Naive thymus-derived CD4-positive, alpha-beta T cell (primary cell): Measurements from ENCODE around the gene ATP8B4. TPM values are rescaled to one million over a fixed set of nuclear protein-coding genes. Genes with fewer than 3 reads are reported as not detected.

Source experiments
- ATAC-seq: fragments of 150-1000 bp; cut with Tn5 transposase; 2 replicates; pipeline ENCODE4 v1.10.0; 2021; ENCODE audit warnings: mild to moderate bottlenecking, moderate library complexity
- CTCF ChIA-PET: fragments of 350-600 bp; sonication (Branson Sonifier 250); formaldehyde crosslinking; loops from one replicate; lab custom pipeline; 2021; ENCODE audit warnings: antibody characterized with exemption; lab: Charles Lee
- POLR2A ChIA-PET: fragments of 350-600 bp; sonication (Branson Sonifier 250); formaldehyde crosslinking; loops from one replicate; lab custom pipeline; 2021; ENCODE audit warnings: antibody characterized with exemption, inconsistent platforms; lab: Charles Lee
- DNase-seq, 9 donors: peaks; one replicate each; pipeline versions ENCODE4 v3.0.0 to v3.0.0-alpha.2; 2020 to 2022; ENCODE audit warnings: mixed read lengths in 1 of 9
- H3K27ac ChIP-seq: one replicate; pipeline ENCODE4 v1.7.0; 2013; ENCODE audit warnings: mild to moderate bottlenecking, low read depth, low read length, moderate library complexity
- H3K27me3 ChIP-seq, 2 donors: one replicate each; pipeline ENCODE4 v1.7.0; 2013; ENCODE audit warnings: low read length in 2 of 2, mild to moderate bottlenecking in 2 of 2, moderate library complexity in 2 of 2; ENCODE audit not compliant: control insufficient read depth in 2 of 2, insufficient read depth in 2 of 2
- H3K36me3 ChIP-seq, 3 experiments: 1 replicate in 2 of 3; 2 replicates in 1 of 3; pipeline ENCODE4 v1.7.0; 2013; ENCODE audit warnings: low read length in 3 of 3, mild to moderate bottlenecking in 3 of 3, moderate library complexity in 1 of 3; ENCODE audit not compliant: insufficient read depth in 3 of 3, control insufficient read depth in 2 of 3
- H3K4me1 ChIP-seq, 2 donors: one replicate each; pipeline ENCODE4 v1.7.0; 2013; ENCODE audit warnings: low read length in 2 of 2, mild to moderate bottlenecking in 2 of 2, moderate library complexity in 1 of 2; ENCODE audit not compliant: control insufficient read depth in 2 of 2, insufficient read depth in 2 of 2
- H3K4me3 ChIP-seq: 2 replicates; pipeline ENCODE4 v1.7.0; 2013; ENCODE audit warnings: mild to moderate bottlenecking, low read length
- H3K9me3 ChIP-seq, 3 experiments: 1 replicate in 2 of 3; 2 replicates in 1 of 3; pipeline ENCODE4 v1.7.0; 2013; ENCODE audit warnings: low read length in 3 of 3; ENCODE audit not compliant: control insufficient read depth in 2 of 3
- H3K27ac Mint-ChIP-seq, 9 donors: one replicate each; pipeline ENCODE4 v1.8.0; 2020 to 2022; ENCODE audit warnings: mixed read lengths in 9 of 9, mild to moderate bottlenecking in 8 of 9, moderate library complexity in 5 of 9, inconsistent platforms in 2 of 9
- H3K27me3 Mint-ChIP-seq, 5 donors: one replicate each; pipeline ENCODE4 v1.8.0; 2021 to 2022; ENCODE audit warnings: mixed read lengths in 5 of 5, mild to moderate bottlenecking in 1 of 5
- H3K36me3 Mint-ChIP-seq, 5 donors: one replicate each; pipeline ENCODE4 v1.8.0; 2020 to 2022; ENCODE audit warnings: mixed read lengths in 5 of 5, mild to moderate bottlenecking in 3 of 5, inconsistent platforms in 1 of 5
- H3K4me1 Mint-ChIP-seq, 7 donors: one replicate each; pipeline ENCODE4 v1.8.0; 2020 to 2022; ENCODE audit warnings: mixed read lengths in 7 of 7, mild to moderate bottlenecking in 3 of 7, inconsistent platforms in 1 of 7
- H3K4me3 Mint-ChIP-seq, 10 donors: one replicate each; pipeline ENCODE4 v1.8.0; 2020 to 2022; ENCODE audit warnings: mild to moderate bottlenecking in 10 of 10, mixed read lengths in 10 of 10, moderate library complexity in 6 of 10, inconsistent platforms in 2 of 10
- H3K9me3 Mint-ChIP-seq, 11 donors: one replicate each; pipeline ENCODE4 v1.8.0; 2020 to 2022; ENCODE audit warnings: mixed read lengths in 11 of 11, mild to moderate bottlenecking in 4 of 11, inconsistent platforms in 1 of 11, moderate library complexity in 1 of 11
- intact Hi-C, 2 donors: fragments of 100-400 bp; cut with micrococcal nuclease; formaldehyde crosslinking; loops; one replicate each; pipeline ENCODE4 v1.15.1; 2023
- polyA plus RNA-seq, 2 donors: library from polyadenylated mRNA; unstranded; fragments of 300-500 nt; fragmentation: Illumina TruSeq; gene quantifications; one replicate each; pipeline ENCODE4 v1.2.3, GENCODE V29; 2021
- total RNA-seq, 6 experiments: library from RNA in 5 of 6; stranded (reverse) in 5 of 6; gene quantifications; 1 replicate in 5 of 6; 2 replicates in 1 of 6; pipeline ENCODE4 v1.2.3 and lab custom pipeline; 2021 to 2026

ATP8B4 gene
- total and polyA plus RNA-seq, 7 experiments from 2014 or later: 0.92 to 24.3 (median 5.0) TPM; not detected in 2

- Mint-ChIP-seq H3K4me3 (no peak overlapping the region), H3K36me3 (peaks cover 0 to 38% (median 0%) of the 10 kb centered on the region in 5 donors), H3K9me3 (peaks cover 2 to 34% (median 12%) of the 10 kb centered on the region in 11 donors), H3K27ac (no peak overlapping the region), H3K4me1 (peaks cover 0 to 2% (median 0%) of the 10 kb centered on the region in 7 donors), H3K27me3 (peaks cover 0 to 30% (median 6%) of the 10 kb centered on the region in 5 donors)
- Histone ChIP-seq H3K27me3 (no peaks in the 10 kb centered on the region), H3K4me3 (no peak overlapping the region), H3K36me3 (no peaks in the 10 kb centered on the region), H3K4me1 (no peaks in the 10 kb centered on the region), H3K9me3 (peaks cover 0 to 8% (median 0%) of the 10 kb centered on the region in 3 experiments), H3K27ac (no peak overlapping the region)
- intact Hi-C loops: no loop called here
- CTCF ChIA-PET: no interaction called here
- ATAC-seq (no peak), DNase-seq (no peak)
- POLR2A ChIA-PET: no interaction called here
Observed at GRCh38 chr15:49843725-49844124, 275.3 kb downstream of the ATP8B4 start.

- peaks cover 0 to 41% (median 0%) of the 10 kb centered on the region in 5 donors for H3K36me3 Mint-ChIP-seq
- H3K9me3 Mint-ChIP-seq: peaks cover 2 to 45% (median 19%) of the 10 kb centered on the region in 11 donors
- Histone ChIP-seq H3K9me3 (peaks cover 0 to 8% (median 0%) of the 10 kb centered on the region in 3 experiments), H3K27ac (no peak overlapping the region), H3K36me3 (no peaks in the 10 kb centered on the region), H3K4me1 (no peaks in the 10 kb centered on the region), H3K27me3 (no peaks in the 10 kb centered on the region), H3K4me3 (no peak overlapping the region)
- ChIA-PET CTCF (no interaction called here), POLR2A (no interaction called here)
- H3K4me1 Mint-ChIP-seq: peaks cover 0 to 2% (median 0%) of the 10 kb centered on the region in 7 donors
- DNase-seq: no peak
- no peak overlapping the region for H3K27ac Mint-ChIP-seq
- no peak overlapping the region for H3K4me3 Mint-ChIP-seq
- ATAC-seq: no peak
- peaks cover 0 to 21% (median 3%) of the 10 kb centered on the region in 5 donors for H3K27me3 Mint-ChIP-seq
- intact Hi-C loops: no loop called here
Observed at GRCh38 chr15:49842031-49842730, 276.9 kb downstream of the ATP8B4 start.

GRCh38 chr15:49832511-49832910, 286.5 kb downstream of the ATP8B4 start:
- no peak for DNase-seq
- Histone ChIP-seq H3K9me3 (no peaks in the 10 kb centered on the region), H3K4me3 (no peak overlapping the region), H3K27me3 (no peaks in the 10 kb centered on the region), H3K4me1 (no peaks in the 10 kb centered on the region), H3K27ac (no peak overlapping the region), H3K36me3 (no peaks in the 10 kb centered on the region)
- no peaks in the 10 kb centered on the region for H3K4me1 Mint-ChIP-seq
- H3K27ac Mint-ChIP-seq: no peak overlapping the region
- no peak for ATAC-seq
- H3K4me3 Mint-ChIP-seq: no peak overlapping the region
- CTCF ChIA-PET: no interaction called here
- POLR2A ChIA-PET: interaction anchor here (0.6 kb wide), 1 partner anchor 36 kb away, joined by 3 read pairs; no protein-coding TSS in a partner anchor
- H3K27me3 Mint-ChIP-seq: peaks cover 0 to 5% (median 4%) of the 10 kb centered on the region in 5 donors
- peaks cover 0 to 13% (median 8%) of the 10 kb centered on the region in 11 donors for H3K9me3 Mint-ChIP-seq
- H3K36me3 Mint-ChIP-seq: no peaks in the 10 kb centered on the region
- intact Hi-C loops: no loop called here

- no peak overlapping the region for H3K4me3 Mint-ChIP-seq
- DNase-seq: no peak
- no peak overlapping the region for H3K27ac Mint-ChIP-seq
- no peaks in the 10 kb centered on the region for H3K4me1 ChIP-seq
- no peak overlapping the region for H3K4me3 ChIP-seq
- CTCF ChIA-PET: no interaction called here
- H3K27me3 Mint-ChIP-seq: peaks cover 0 to 5% (median 2%) of the 10 kb centered on the region in 5 donors
- H3K36me3 ChIP-seq: no peaks in the 10 kb centered on the region
- POLR2A ChIA-PET: no interaction called here
- H3K27me3 ChIP-seq: no peaks in the 10 kb centered on the region
- no peak overlapping the region for H3K27ac ChIP-seq
- H3K4me1 Mint-ChIP-seq: no peaks in the 10 kb centered on the region
- no peak for ATAC-seq
- intact Hi-C loops: no loop called here
- peaks cover 0 to 15% (median 5%) of the 10 kb centered on the region in 11 donors for H3K9me3 Mint-ChIP-seq
- no peaks in the 10 kb centered on the region for H3K36me3 Mint-ChIP-seq
- H3K9me3 ChIP-seq: no peaks in the 10 kb centered on the region
Observed at GRCh38 chr15:49831206-49831965, 287.6 kb downstream of the ATP8B4 start.

GRCh38 chr15:49830391-49830790, 288.6 kb downstream of the ATP8B4 start:
- CTCF ChIA-PET: no interaction called here
- H3K9me3 ChIP-seq: no peaks in the 10 kb centered on the region
- peaks cover 0 to 5% (median 0%) of the 10 kb centered on the region in 5 donors for H3K27me3 Mint-ChIP-seq
- no peaks in the 10 kb centered on the region for H3K4me1 ChIP-seq
- DNase-seq (no peak), ATAC-seq (no peak)
- no peaks in the 10 kb centered on the region for H3K36me3 ChIP-seq
- no peak overlapping the region for H3K27ac ChIP-seq
- no peaks in the 10 kb centered on the region for H3K4me1 Mint-ChIP-seq
- no peaks in the 10 kb centered on the region for H3K36me3 Mint-ChIP-seq
- H3K4me3 Mint-ChIP-seq: no peak overlapping the region
- no peak overlapping the region for H3K4me3 ChIP-seq
- H3K9me3 Mint-ChIP-seq: peaks cover 0 to 11% (median 0%) of the 10 kb centered on the region in 11 donors
- POLR2A ChIA-PET: no interaction called here
- H3K27me3 ChIP-seq: no peaks in the 10 kb centered on the region
- intact Hi-C loops: no loop called here
- H3K27ac Mint-ChIP-seq: no peak overlapping the region

- no peak overlapping the region for H3K27ac Mint-ChIP-seq
- DNase-seq (no peak), ATAC-seq (no peak)
- intact Hi-C loops: no loop called here
- ChIA-PET POLR2A (no interaction called here), CTCF (no interaction called here)
- no peaks in the 10 kb centered on the region for H3K9me3 ChIP-seq
- no peak overlapping the region for H3K4me3 Mint-ChIP-seq
- H3K36me3 ChIP-seq: no peaks in the 10 kb centered on the region
- H3K4me3 ChIP-seq: no peak overlapping the region
- H3K27me3 ChIP-seq: no peaks in the 10 kb centered on the region
- H3K4me1 ChIP-seq: no peaks in the 10 kb centered on the region
- peaks cover 0 to 13% (median under 1%) of the 10 kb centered on the region in 5 donors for H3K27me3 Mint-ChIP-seq
- no peak overlapping the region for H3K27ac ChIP-seq
- H3K4me1 Mint-ChIP-seq: no peaks in the 10 kb centered on the region
- no peaks in the 10 kb centered on the region for H3K36me3 Mint-ChIP-seq
- peaks cover 0 to 12% (median 0%) of the 10 kb centered on the region in 11 donors for H3K9me3 Mint-ChIP-seq
Observed at GRCh38 chr15:49827311-49827710, 291.7 kb downstream of the ATP8B4 start.
